Panc1 (cell line): ENCODE data around the gene MRPL17. TPM values are rescaled to one million over a fixed set of nuclear protein-coding genes. Genes with fewer than 3 reads are reported as not detected.
"Not testable (repeated sequence)": the region's sequence is repeated elsewhere in the genome, so short reads cannot be mapped to it uniquely, and the experiment has no call there.

Source experiments
- ATAC-seq: fragments of 200-7000 bp; cut with Tn5 transposase; 2 replicates; pipeline ENCODE4 v1.9.1; 2020; ENCODE audit warnings: mild to moderate bottlenecking, moderate library complexity
- BruUV-seq: library from RNA; stranded (reverse); fragments of 400-500 nt; replicated peaks from 2 replicates; lab custom pipeline; 2021; lab: Mats Ljungman, UMichigan
- CTCF ChIA-PET: fragments of 300-600 bp; sonication (Branson Sonifier 250); formaldehyde crosslinking; loops from one replicate; lab custom pipeline; 2022; ENCODE audit warnings: antibody characterized with exemption; lab: Charles Lee
- POLR2A ChIA-PET: fragments of 300-600 bp; sonication (Branson Sonifier 250); formaldehyde crosslinking; loops from one replicate; lab custom pipeline; 2022; ENCODE audit warnings: antibody characterized with exemption; lab: Charles Lee
- DNase-seq: peaks from one replicate; pipeline ENCODE4 v3.0.0-alpha.2; 2010; ENCODE audit warnings: low read depth, low spot score
- H3K27ac ChIP-seq: 2 replicates; pipeline ENCODE4 v1.5.1; 2011; ENCODE audit warnings: mild to moderate bottlenecking, low read length, inconsistent platforms
- H3K27me3 ChIP-seq: fragments of 200-500 bp; sonication (Bioruptor generic); 2 replicates; pipeline ENCODE4 v1.6.0; 2014; ENCODE audit warnings: low read length, inconsistent platforms; ENCODE audit not compliant: control insufficient read depth, insufficient read depth
- H3K36me3 ChIP-seq: fragments of 200-500 bp; sonication (Bioruptor generic); 2 replicates; pipeline ENCODE4 v1.5.1; 2014; ENCODE audit warnings: inconsistent platforms, mild to moderate bottlenecking, low read length, moderate library complexity; ENCODE audit not compliant: control insufficient read depth, insufficient read depth
- H3K4me1 ChIP-seq: 2 replicates; pipeline ENCODE4 v1.5.1; 2011; ENCODE audit warnings: inconsistent platforms, mild to moderate bottlenecking, low read length, moderate library complexity; ENCODE audit not compliant: control insufficient read depth, insufficient read depth
- H3K4me3 ChIP-seq, 2 experiments: 2 replicates each; pipeline ENCODE4 v1.5.1; 2011 to 2012; ENCODE audit warnings: low read depth in 2 of 2, low read length in 2 of 2, mild to moderate bottlenecking in 2 of 2, inconsistent platforms in 1 of 2, moderate library complexity in 1 of 2
- H3K9me3 ChIP-seq: fragments of 200-500 bp; sonication (Bioruptor generic); 2 replicates; pipeline ENCODE4 v1.5.1; 2014; ENCODE audit warnings: low read depth, mild to moderate bottlenecking, inconsistent platforms, low read length, moderate library complexity; ENCODE audit not compliant: control insufficient read depth, insufficient read depth
- POLR2AphosphoS5 ChIP-seq: IDR thresholded peaks from 2 replicates; pipeline ENCODE4 v1.6.1; 2012; ENCODE audit warnings: mild to moderate bottlenecking, low read depth, low read length, moderate library complexity
- SIN3A ChIP-seq: IDR thresholded peaks from 2 replicates; pipeline ENCODE4 v1.6.1; 2012; ENCODE audit warnings: low read depth, mild to moderate bottlenecking, low read length, moderate library complexity, borderline replicate concordance; ENCODE audit not compliant: insufficient read depth
- in situ Hi-C: cut with HindIII; loops from 2 replicates; pipeline ENCODE4 v1.10.0; 2016; ENCODE audit warnings: low sequenced_read_pairs, low pct_unique_long_range_greater_than_20kb
- intact Hi-C: fragments of 100-400 bp; cut with micrococcal nuclease; formaldehyde crosslinking; loops from one replicate; pipeline ENCODE4 v1.10.0; 2022; ENCODE audit not compliant: unreplicated experiment
- total RNA-seq: library from RNA; stranded (reverse); gene quantifications from one replicate; pipeline ENCODE4 v1.2.1, GENCODE V29; 2021; ENCODE audit not compliant: unreplicated experiment
- TF ChIP-seq, protein P1 (sequence below), 2 experiments: IDR thresholded peaks; 2 replicates each; pipeline ENCODE4 v1.6.1; 2011 to 2012; ENCODE audit warnings: low read depth in 2 of 2, control low read depth in 1 of 2, low read length in 1 of 2, mild to moderate bottlenecking in 1 of 2, moderate library complexity in 1 of 2; ENCODE audit not compliant: insufficient read depth in 1 of 2
- TF ChIP-seq, protein P2 (sequence below): fragments of 450-650 bp; IDR thresholded peaks from 2 replicates; pipeline ENCODE4 v1.5.1; 2017; ENCODE audit warnings: mild to moderate bottlenecking

Gene MRPL17
- total RNA-seq, 1 experiment from 2014 or later: 115 TPM

DNA sequence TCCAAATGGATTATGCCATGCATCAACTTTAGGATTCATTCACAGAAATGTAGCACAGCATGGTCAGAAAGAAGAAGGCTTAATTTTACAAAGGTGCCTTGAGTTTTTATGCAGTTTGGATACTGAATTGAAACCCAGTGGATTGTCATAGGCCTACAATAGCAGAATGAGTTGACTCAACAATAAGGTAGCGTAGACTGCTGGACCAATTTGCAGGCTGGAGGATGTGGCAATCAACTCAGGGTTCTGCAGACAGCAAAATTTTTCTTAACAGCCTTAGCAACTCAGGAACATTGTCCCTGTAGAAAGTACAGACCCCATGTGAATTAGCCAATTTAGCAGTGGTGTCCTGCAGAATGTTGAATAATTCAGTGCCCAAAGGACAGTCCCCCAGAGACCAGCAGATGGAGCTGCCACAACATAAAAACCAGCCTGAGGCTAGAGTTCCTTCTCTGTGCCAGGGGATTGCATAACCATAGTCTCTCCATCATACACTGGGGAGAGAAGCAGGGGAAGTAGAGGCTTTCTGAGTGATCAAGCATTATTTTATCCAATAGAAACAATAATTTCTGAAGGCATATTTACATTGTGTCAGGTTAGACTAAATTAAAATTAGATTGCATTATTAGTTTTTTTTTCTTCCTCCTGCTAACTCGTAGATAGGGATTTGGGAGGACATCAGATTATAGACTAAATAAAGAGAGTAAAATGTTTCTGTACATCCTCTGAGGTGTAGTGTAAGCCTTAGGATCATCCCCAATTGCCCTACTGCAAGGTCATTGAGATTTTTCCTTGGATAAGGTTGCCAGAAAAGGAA, 20.3 kb upstream of the MRPL17 start:
- Histone ChIP-seq H3K36me3 (no peaks in the 10 kb centered on the region), H3K27me3 (peaks cover 8% of the 10 kb centered on the region; the same call in 1 of the 2 replicates), H3K4me3 (no peak overlapping the region), H3K9me3 (no peaks in the 10 kb centered on the region), H3K4me1 (no peaks in the 10 kb centered on the region), H3K27ac (no peak overlapping the region)
- DNase-seq (no peak), ATAC-seq (peak; percentile 96)
- ChIA-PET CTCF (interaction anchor here (0.5 to 1.2 kb wide), 3 partner anchors 15 to 178 kb away, joined by 3 to 5 read pairs (median 4); no protein-coding TSS in a partner anchor), POLR2A (no interaction called here)
- BruUV-seq: no TSS peak
- in situ Hi-C loops: no loop called here
- intact Hi-C loops: loop anchor here (1.0 kb wide), 1 partner anchor 54 kb away; no protein-coding TSS in a partner anchor
- TF ChIP-seq, protein P1, sequence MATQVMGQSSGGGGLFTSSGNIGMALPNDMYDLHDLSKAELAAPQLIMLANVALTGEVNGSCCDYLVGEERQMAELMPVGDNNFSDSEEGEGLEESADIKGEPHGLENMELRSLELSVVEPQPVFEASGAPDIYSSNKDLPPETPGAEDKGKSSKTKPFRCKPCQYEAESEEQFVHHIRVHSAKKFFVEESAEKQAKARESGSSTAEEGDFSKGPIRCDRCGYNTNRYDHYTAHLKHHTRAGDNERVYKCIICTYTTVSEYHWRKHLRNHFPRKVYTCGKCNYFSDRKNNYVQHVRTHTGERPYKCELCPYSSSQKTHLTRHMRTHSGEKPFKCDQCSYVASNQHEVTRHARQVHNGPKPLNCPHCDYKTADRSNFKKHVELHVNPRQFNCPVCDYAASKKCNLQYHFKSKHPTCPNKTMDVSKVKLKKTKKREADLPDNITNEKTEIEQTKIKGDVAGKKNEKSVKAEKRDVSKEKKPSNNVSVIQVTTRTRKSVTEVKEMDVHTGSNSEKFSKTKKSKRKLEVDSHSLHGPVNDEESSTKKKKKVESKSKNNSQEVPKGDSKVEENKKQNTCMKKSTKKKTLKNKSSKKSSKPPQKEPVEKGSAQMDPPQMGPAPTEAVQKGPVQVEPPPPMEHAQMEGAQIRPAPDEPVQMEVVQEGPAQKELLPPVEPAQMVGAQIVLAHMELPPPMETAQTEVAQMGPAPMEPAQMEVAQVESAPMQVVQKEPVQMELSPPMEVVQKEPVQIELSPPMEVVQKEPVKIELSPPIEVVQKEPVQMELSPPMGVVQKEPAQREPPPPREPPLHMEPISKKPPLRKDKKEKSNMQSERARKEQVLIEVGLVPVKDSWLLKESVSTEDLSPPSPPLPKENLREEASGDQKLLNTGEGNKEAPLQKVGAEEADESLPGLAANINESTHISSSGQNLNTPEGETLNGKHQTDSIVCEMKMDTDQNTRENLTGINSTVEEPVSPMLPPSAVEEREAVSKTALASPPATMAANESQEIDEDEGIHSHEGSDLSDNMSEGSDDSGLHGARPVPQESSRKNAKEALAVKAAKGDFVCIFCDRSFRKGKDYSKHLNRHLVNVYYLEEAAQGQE (IDR thresholded peaks at IDR 0.05; ENCODE audit: insufficient read depth in 1 of 2, low read depth in 2 of 2, low read length in 1 of 2): no peak
- TF ChIP-seq, protein P2, sequence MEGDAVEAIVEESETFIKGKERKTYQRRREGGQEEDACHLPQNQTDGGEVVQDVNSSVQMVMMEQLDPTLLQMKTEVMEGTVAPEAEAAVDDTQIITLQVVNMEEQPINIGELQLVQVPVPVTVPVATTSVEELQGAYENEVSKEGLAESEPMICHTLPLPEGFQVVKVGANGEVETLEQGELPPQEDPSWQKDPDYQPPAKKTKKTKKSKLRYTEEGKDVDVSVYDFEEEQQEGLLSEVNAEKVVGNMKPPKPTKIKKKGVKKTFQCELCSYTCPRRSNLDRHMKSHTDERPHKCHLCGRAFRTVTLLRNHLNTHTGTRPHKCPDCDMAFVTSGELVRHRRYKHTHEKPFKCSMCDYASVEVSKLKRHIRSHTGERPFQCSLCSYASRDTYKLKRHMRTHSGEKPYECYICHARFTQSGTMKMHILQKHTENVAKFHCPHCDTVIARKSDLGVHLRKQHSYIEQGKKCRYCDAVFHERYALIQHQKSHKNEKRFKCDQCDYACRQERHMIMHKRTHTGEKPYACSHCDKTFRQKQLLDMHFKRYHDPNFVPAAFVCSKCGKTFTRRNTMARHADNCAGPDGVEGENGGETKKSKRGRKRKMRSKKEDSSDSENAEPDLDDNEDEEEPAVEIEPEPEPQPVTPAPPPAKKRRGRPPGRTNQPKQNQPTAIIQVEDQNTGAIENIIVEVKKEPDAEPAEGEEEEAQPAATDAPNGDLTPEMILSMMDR: peak; percentile 91

DNA sequence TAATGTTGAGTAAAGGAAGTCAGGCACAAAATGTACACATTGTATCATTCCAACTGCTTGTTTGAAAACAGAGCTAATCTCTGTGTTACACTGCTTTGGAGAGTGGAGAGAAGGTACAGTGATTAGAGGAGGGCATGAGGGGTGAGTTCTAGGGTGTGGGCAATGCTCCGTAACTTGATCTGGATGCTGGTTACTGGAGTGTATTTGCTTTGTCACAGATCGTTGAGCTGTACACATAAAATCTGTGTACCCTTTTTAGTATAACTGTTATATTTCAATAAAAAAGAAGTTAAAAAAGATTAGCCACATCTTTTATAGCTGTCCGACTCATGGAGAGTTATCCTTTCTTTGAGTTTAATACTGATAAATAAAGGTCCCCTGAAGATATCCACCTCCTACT, 18.8 kb upstream of the MRPL17 start:
- H3K27ac ChIP-seq, H3K4me1 ChIP-seq, DNase-seq, intact Hi-C loops, in situ Hi-C loops, H3K9me3 ChIP-seq, CTCF ChIA-PET, H3K4me3 ChIP-seq, H3K27me3 ChIP-seq, H3K36me3 ChIP-seq, BruUV-seq, ATAC-seq: not testable (repeated sequence)
- POLR2A ChIA-PET: interaction anchor here (0.6 kb wide), 1 partner anchor 158 kb away, joined by 4 read pairs; no protein-coding TSS in a partner anchor

DNA sequence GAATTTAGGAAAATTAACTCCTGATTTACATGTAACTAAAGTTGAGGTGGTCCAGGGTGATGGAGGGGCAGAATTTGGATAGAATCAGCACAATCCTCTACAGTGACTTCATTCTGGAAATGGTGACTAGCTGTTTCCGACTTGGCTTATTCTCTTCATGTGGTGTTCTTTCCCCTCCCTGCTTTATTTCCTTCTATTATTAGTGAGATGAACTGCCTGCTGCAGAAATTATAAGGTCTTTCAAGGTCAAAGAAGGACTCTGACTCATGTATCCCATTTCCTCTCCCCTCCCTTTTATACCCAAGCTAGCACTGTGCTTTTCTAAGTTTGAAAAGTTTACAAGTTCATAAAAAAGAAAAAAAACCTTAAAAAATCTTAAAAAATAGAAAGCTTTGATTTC, 12.2 kb upstream of the MRPL17 start:
- H3K4me3 ChIP-seq: no peak overlapping the region
- in situ Hi-C loops (no loop called here), intact Hi-C loops (no loop called here)
- TF ChIP-seq POLR2AphosphoS5 (no peak), SIN3A (no peak)
- TF ChIP-seq, protein P1 (IDR thresholded peaks at IDR 0.05; ENCODE audit: insufficient read depth in 1 of 2, low read depth in 2 of 2, low read length in 1 of 2): no peak
- no peak for ATAC-seq
- BruUV-seq: no TSS peak
- no peaks in the 10 kb centered on the region for H3K4me1 ChIP-seq
- CTCF ChIA-PET: interaction anchor here (1.0 kb wide), 1 partner anchor 164 kb away, joined by 3 read pairs; no protein-coding TSS in a partner anchor
- no peaks in the 10 kb centered on the region for H3K9me3 ChIP-seq
- no peak overlapping the region for H3K27ac ChIP-seq
- H3K36me3 ChIP-seq: no peaks in the 10 kb centered on the region
- peaks cover 11% of the 10 kb centered on the region; the same call in 1 of the 2 replicates for H3K27me3 ChIP-seq
- no peak for DNase-seq
- POLR2A ChIA-PET: no interaction called here
